ENCODE measurements around the gene BCL2.
A peak's percentile ranks its signal among the peaks of the same experiment; 100 is the strongest.

BCL2 gene

DNA sequence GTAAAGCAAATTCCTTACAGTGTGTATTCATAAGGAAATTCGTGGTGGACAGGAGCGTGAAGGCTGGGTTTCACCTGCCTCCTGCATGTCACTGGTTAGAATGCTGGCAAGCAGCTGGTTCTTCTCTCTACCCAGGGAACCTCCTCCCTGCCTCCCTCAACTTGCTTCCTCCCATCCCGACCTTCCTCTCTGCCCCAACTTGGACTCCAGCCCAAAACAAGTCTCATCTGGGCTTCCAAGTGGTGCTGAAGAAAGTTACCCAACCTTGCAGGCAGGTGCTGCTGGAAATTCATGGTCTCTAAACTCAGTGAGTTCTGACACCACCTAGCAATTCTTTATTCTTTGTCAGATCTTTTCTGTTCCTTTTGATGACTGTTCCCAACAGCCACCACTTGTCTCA lies 184.5 kb downstream of the BCL2 start:
- DNase-seq, result no peak

GRCh38 chr18:63132819-63133200 lies 186.8 kb downstream of the BCL2 start:
- DNase-seq, result no peak

- no peak for DNase-seq
Observed at GRCh38 chr18:63131959-63132818, 187.4 kb downstream of the BCL2 start.

DNA sequence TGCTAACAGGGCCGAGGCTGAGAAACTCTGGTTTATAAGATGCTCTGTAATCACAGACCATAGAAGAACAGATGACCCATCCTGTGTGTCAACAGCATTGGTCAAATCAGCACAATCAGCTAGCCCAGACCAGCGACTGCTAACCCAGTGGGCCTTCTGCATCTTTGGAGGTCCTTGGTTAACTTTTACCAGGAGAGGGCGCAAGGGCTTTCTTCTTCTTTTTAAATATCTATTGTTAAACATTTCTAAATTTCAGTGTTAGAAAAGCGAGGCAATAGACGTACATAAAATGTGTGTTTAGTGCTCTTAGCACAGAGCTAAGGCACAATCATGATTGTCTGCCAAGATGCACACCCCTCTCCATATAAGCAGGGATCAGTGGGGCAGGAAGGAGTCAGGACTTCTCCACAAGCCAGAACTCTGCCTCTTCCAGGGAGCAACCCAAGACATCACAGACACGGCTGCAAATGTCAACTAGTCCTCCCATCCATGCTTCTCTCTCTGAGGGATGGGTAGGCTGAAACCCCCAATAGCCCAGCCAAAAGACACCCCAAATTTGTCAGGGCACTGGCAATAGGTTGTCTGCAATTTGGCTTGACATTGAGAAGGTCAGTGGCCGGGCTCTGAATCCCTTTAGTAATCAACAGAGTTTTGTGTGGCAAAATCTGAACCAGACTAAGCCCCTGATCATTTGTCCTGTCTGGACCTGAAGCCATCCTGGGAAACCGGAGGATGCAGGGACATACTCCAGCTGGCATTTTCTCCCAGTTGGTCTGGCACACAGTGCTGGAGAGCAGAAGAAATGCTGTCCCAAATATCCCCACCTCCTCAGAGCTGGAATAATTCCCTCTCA lies 188.2 kb downstream of the BCL2 start:
- DNase-seq, result peak in 4 of 5 donors; percentile 29 to 59 (median 54)

- no peak for DNase-seq
Observed at GRCh38 chr18:63130176-63130575, 189.4 kb downstream of the BCL2 start.

DNA sequence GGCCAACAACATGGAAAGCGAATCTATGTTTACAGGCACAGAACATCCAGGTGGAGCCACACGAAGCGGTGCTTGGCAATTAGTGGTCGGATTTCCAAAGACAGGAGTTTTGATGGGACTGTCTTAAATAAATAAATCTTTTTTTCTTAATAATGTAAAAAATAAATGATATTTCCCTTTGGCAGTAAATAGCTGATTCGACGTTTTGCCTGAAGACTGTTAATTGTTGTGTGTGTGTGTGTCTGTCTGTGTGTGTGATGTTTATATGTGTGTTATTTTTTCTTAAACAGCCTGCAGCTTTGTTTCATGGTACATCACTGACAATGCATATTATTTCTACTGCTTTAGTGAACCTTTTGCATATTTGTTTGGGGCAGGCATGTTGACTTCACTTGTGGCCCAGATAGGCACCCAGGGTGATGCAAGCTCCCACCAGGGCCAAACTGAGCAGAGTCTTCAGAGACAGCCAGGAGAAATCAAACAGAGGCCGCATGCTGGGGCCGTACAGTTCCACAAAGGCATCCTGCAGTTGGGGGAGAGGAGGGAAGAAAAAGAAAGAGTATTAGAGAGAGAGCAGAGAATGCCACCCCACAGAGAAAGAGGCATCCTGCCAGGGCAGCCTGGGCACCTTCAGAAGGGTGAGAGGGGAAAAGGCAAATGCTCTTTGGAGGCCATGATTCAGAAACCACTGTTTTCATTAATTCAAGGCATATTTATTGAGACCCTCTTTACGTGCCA lies 191.2 kb downstream of the BCL2 start:
- DNase-seq, result no peak

DNA sequence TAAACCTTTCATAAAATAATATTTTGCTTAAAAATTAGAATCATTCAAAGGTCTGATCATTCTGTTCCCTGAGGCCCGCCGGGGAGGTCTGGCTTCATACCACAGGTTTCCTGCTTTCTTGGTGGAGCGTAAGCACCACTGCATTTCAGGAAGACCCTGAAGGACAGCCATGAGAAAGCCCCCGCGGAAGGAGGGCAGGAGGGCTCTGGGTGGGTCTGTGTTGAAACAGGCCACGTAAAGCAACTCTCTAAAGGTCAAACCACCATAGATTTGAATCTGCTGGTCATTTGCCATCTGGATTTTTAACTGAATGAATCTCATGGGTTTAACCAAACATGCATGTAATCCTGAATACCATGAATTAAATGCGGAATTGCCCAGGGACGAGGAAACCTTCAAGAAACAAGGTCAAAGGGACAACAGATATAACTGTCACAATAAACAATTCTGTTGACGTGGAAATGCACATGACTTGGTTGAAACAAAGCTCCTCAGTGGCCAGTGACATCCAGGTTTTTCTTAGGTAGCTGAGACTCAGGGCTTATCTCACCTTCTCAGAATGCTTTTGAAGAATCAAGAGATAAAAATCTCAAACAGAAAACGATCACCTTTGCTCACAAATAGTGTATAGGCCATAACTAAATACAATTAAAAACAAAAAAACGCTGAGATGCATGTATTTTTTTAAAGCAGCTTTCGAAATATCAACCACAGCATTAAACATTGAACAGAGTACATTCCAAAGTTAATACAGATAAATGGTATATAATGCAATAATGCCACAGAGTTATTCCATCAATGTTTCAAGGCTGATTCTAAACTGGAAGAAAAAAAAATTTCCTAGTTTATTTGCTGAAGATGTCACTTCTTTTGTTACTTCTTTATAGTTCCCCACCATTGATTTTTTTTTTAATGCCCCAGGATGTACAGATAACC lies 193.2 kb downstream of the BCL2 start:
- no peak for DNase-seq

GRCh38 chr18:63120620-63121019 lies 198.9 kb downstream of the BCL2 start:
- DNase-seq, result no peak

DNA sequence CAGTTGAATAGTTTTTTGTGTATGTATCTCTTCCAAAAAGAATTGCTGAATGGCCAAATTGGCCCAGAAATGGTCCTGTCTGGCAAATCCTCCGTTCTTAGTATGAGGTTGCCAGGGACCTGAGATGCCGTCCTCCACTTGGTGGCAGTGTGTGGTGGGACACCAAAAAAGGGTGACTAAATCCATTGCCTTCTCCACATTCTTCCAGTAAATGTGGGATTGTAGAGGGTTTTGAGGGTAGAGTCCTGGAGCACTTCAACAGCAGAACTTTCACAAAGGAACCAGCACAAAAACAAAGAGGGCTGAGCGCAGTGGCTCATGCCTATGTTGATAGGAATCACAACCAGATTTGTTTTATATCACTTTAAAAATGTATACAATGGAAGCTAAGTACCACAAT lies 199.9 kb downstream of the BCL2 start:
- DNase-seq, result peak in 1 of 5 donors; percentile 32

- no peak for DNase-seq
Observed at GRCh38 chr18:63113899-63114565, 205.5 kb downstream of the BCL2 start.

DNA sequence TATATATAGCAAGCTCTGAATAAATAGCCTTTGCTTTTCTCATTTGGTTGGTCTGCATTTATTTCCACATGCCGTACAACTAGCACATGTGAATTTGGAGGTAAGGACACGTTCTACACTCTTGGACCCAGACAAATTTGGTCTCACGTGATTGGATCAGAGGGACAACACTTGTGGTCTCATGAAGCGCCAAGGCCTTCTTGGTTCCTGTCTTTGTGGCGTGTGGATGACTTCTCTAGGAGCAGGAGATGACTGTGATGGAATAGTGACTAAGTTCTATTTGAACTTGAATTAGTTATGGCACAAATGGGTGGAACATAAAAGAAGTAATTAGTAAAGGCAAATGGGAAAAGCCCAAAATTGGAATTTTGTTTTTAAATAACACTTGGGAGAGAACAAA lies 206.9 kb downstream of the BCL2 start:
- no peak for DNase-seq

GRCh38 chr18:63111671-63112402 lies 207.7 kb downstream of the BCL2 start:
- DNase-seq, result no peak

DNA sequence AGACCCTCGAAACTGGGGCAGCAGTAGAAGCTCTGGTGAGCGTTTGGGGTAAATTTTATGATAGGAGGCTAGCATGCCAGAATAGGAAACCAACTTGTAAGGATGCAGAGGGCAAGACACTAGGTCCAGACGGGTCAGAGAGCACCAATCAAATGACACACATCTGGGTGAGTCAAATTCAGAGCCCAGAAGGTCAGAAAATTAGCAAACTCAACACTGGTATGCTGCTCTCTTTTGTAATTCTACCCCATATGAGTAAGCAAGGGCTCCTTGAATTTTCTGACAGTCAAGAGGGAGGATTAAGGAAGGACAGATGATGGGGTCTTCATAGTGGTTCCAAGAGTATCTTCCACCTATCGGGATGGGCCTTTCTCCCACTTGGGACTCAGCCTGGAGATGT lies 209.8 kb downstream of the BCL2 start:
- no peak for DNase-seq

- DNase-seq, result no peak
Observed at GRCh38 chr18:63109022-63109421, 210.5 kb downstream of the BCL2 start.

DNA sequence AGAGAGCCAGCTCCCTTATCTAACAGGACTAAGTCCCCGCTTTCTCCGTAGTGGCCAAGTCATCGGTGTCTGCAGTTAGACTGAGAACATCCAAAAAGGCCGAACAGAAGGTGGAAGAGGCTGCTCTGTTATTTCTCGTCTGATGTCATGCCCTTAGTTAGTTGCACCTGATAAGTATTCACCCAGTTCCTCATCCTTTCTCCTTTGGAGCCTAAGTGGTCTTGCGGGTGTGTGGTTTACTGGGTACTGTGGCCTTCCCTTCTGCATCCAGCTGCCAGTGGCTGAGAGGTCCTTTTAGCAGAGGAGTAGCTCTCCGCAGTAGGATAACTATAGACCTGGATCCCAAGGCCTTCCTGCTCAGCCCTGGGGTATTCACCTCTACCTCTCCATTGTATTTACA lies 211.6 kb downstream of the BCL2 start:
- DNase-seq, result no peak

DNA sequence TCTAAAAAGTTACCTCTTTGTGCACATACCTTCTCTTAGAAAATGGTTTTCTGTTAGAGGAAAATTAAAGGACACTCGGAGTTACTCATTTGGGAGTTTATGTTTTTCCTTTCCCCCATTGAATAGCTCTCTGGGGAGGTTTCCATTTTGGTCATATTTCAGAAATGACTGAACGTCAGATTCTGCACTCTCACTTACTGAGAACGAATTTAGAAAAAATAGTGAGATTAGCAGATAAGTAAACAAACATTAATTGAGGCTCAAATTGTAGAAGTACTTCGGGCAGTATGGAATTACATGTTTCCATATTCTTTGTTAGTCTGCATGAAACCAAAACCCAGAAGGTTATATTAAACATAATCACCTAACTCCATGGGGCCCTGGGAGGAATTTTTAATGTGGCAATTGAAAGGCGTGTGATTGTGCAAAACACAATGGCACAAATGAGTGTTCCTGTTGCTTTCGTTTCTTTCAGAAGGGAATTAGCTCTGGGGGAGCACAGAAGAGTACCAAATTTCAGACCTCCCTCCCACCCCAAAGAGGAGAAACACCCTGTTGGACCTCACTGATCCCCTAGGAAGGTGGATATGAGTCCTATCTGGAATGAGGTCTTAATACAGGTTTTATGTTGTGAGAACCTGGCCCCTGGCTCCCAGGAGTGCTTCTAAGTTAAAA lies 212.3 kb downstream of the BCL2 start:
- DNase-seq, result peak in 1 of 5 donors; percentile 48

DNA sequence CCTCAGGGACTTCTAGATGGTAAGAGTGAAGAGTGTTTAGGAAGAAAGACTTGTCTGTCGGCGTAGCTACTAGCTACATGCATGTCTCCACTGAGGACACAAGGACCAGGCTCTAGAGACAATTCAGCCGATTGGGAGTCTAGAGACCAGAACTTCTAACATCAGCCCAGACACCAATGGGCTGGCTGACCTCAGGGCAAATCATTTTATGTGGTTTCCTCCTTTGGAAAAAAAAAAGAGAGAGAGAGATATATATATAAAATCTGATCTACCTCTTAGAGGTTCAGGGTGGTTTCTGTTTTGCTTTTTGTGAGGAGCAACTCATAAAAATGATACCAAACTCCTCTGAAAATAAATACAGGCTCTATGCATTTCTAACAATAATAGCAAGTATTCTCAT lies 212.8 kb downstream of the BCL2 start:
- DNase-seq, result no peak

GRCh38 chr18:63105636-63106316 lies 213.8 kb downstream of the BCL2 start:
- DNase-seq, result no peak

- DNase-seq, result no peak
Observed at GRCh38 chr18:63104868-63105267, 214.7 kb downstream of the BCL2 start.
